NT2/D1 (cell line): Measurements from ENCODE around the gene KRTAP5-10.
"Not testable (repeated sequence)": the region's sequence is repeated elsewhere in the genome, so short reads cannot be mapped to it uniquely, and the experiment has no call there.

Experiments used
- SUZ12 ChIP-seq: IDR thresholded peaks from 2 replicates; pipeline ENCODE4 v1.6.1; 2011; ENCODE audit not compliant: insufficient read length, insufficient read depth; ENCODE audit errors: extremely low read depth
- YY1 ChIP-seq: IDR thresholded peaks from 2 replicates; pipeline ENCODE4 v1.6.1; 2011; ENCODE audit not compliant: insufficient read length, insufficient read depth

- TF ChIP-seq YY1, SUZ12: not testable (repeated sequence)
These were observed 49.1 kb downstream of the KRTAP5-10 start for GRCh38 chr11:71614366-71614917.
